Astrocyte (in vitro differentiated cells and primary cell): Measurements from ENCODE around the gene HTR3A. TPM values are rescaled to one million over a fixed set of nuclear protein-coding genes. Genes with fewer than 3 reads are reported as not detected.

Source experiments
- DNase-seq: peaks from one replicate; pipeline ENCODE4 v3.0.0-alpha.2; 2010; ENCODE audit warnings: low read depth
- FAIRE-seq: peaks from 2 replicates; lab custom pipeline; 2011; peaks lifted over from hg19 to GRCh38; lab: Jason Lieb, UNC
- H2AFZ ChIP-seq: 2 replicates; pipeline ENCODE4 v1.6.0; 2012; ENCODE audit warnings: low read depth, low read length, inconsistent platforms
- H3K27ac ChIP-seq: 2 replicates; pipeline ENCODE4 v1.5.1; 2011; ENCODE audit warnings: low read depth, low read length, inconsistent platforms
- H3K27me3 ChIP-seq: 2 replicates; pipeline ENCODE4 v1.6.0; 2011; ENCODE audit warnings: low read length, inconsistent platforms; ENCODE audit not compliant: insufficient read depth
- H3K36me3 ChIP-seq: 2 replicates; pipeline ENCODE4 v1.5.1; 2011; ENCODE audit warnings: low read length, inconsistent platforms; ENCODE audit not compliant: insufficient read depth
- H3K4me1 ChIP-seq: 2 replicates; pipeline ENCODE4 v1.5.1; 2011; ENCODE audit warnings: low read length, inconsistent platforms; ENCODE audit not compliant: insufficient read depth
- H3K4me2 ChIP-seq: 2 replicates; pipeline ENCODE4 v1.6.0; 2012; ENCODE audit warnings: low read length, inconsistent platforms
- H3K4me3 ChIP-seq: 2 replicates; pipeline ENCODE4 v1.5.1; 2011; ENCODE audit warnings: low read depth, mild to moderate bottlenecking, low read length, inconsistent platforms; ENCODE audit not compliant: insufficient read depth
- H3K79me2 ChIP-seq: 2 replicates; pipeline ENCODE4 v1.6.0; 2012; ENCODE audit warnings: mild to moderate bottlenecking, low read length, inconsistent platforms; ENCODE audit not compliant: insufficient read depth
- H3K9ac ChIP-seq: 2 replicates; pipeline ENCODE4 v1.6.0; 2012; ENCODE audit warnings: mild to moderate bottlenecking, low read length, inconsistent platforms
- H3K9me3 ChIP-seq: 2 replicates; pipeline ENCODE4 v1.5.1; 2012; ENCODE audit warnings: low read depth, mild to moderate bottlenecking, low read length, inconsistent platforms; ENCODE audit not compliant: insufficient read depth
- H4K20me1 ChIP-seq: 2 replicates; pipeline ENCODE4 v1.6.0; 2012; ENCODE audit warnings: low read length, inconsistent platforms; ENCODE audit not compliant: insufficient read depth
- H3K27ac Mint-ChIP-seq: one replicate; pipeline ENCODE4 v1.8.0; 2021; ENCODE audit warnings: mild to moderate bottlenecking, mixed read lengths; ENCODE audit not compliant: unreplicated experiment
- H3K27me3 Mint-ChIP-seq: one replicate; pipeline ENCODE4 v1.8.0; 2021; ENCODE audit warnings: low read depth, mixed read lengths; ENCODE audit not compliant: unreplicated experiment
- H3K36me3 Mint-ChIP-seq: one replicate; pipeline ENCODE4 v1.8.0; 2021; ENCODE audit warnings: low read depth, mixed read lengths; ENCODE audit not compliant: unreplicated experiment
- H3K4me1 Mint-ChIP-seq: one replicate; pipeline ENCODE4 v1.8.0; 2021; ENCODE audit warnings: low read depth, mixed read lengths; ENCODE audit not compliant: unreplicated experiment
- H3K4me3 Mint-ChIP-seq: one replicate; pipeline ENCODE4 v1.8.0; 2021; ENCODE audit warnings: mild to moderate bottlenecking, moderate library complexity, mixed read lengths; ENCODE audit not compliant: unreplicated experiment
- H3K9me3 Mint-ChIP-seq: one replicate; pipeline ENCODE4 v1.8.0; 2021; ENCODE audit warnings: mild to moderate bottlenecking, mixed read lengths; ENCODE audit not compliant: unreplicated experiment
- EZH2 ChIP-seq: IDR thresholded peaks from 2 replicates; pipeline ENCODE4 v1.6.1; 2012; ENCODE audit warnings: mild to moderate bottlenecking, low read length, inconsistent platforms; ENCODE audit not compliant: insufficient read depth
- total RNA-seq: library from RNA; stranded (reverse); gene quantifications from 2 replicates; pipeline ENCODE4 v1.2.1, GENCODE V29; 2021
- TF ChIP-seq, protein P1 (sequence below): IDR thresholded peaks from 2 replicates; pipeline ENCODE4 v1.5.1; 2011; ENCODE audit warnings: low read depth, mild to moderate bottlenecking, inconsistent platforms, low read length, moderate library complexity; ENCODE audit not compliant: insufficient read depth

Gene HTR3A
- total RNA-seq, 1 donor from 2014 or later: not detected

DNA sequence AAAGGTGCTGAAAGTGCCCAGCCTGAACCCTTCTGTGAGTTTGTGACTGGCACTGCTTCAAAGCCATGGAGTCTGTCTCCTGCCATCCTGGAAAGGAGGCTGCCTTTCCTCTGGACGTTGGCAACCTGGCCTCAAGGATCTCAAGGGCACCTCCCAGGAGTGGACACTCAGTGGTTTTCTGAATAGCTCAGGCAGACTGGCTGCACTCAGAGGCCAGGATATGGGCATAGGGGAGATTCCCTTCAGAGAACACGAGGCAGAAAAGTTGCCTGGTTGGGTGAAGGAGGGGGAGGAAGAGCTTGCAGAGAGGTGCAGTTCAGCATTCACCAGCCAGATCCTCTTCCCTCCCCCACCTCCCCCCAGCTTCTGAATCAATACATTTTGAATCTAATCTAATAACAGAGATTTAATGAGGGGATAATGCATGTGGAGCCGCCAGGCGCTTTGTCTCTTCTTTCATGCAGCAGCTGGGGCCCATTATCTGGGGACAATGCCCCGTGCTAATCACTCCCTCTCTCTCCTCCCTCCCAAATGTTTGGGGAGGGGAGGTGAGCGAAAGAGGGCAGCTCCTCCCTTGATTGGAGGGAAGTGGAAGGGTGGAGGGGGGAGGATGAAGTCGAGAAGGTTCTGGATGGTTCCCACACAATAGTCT is 17.7 kb downstream of the HTR3A start:
- H3K27ac ChIP-seq: no peak overlapping the region
- no peaks in the 10 kb centered on the region for H3K36me3 ChIP-seq
- H3K27me3 Mint-ChIP-seq: peaks cover 62% of the 10 kb centered on the region
- no peak overlapping the region for H2AFZ ChIP-seq
- FAIRE-seq (no peak), DNase-seq (no peak)
- no peak overlapping the region for H3K4me2 ChIP-seq
- no peak overlapping the region for H3K27ac Mint-ChIP-seq
- H3K4me1 Mint-ChIP-seq: no peaks in the 10 kb centered on the region
- TF ChIP-seq EZH2: no peak
- TF ChIP-seq, protein P1, sequence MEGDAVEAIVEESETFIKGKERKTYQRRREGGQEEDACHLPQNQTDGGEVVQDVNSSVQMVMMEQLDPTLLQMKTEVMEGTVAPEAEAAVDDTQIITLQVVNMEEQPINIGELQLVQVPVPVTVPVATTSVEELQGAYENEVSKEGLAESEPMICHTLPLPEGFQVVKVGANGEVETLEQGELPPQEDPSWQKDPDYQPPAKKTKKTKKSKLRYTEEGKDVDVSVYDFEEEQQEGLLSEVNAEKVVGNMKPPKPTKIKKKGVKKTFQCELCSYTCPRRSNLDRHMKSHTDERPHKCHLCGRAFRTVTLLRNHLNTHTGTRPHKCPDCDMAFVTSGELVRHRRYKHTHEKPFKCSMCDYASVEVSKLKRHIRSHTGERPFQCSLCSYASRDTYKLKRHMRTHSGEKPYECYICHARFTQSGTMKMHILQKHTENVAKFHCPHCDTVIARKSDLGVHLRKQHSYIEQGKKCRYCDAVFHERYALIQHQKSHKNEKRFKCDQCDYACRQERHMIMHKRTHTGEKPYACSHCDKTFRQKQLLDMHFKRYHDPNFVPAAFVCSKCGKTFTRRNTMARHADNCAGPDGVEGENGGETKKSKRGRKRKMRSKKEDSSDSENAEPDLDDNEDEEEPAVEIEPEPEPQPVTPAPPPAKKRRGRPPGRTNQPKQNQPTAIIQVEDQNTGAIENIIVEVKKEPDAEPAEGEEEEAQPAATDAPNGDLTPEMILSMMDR: no peak
- no peaks in the 10 kb centered on the region for H4K20me1 ChIP-seq
- H3K27me3 ChIP-seq: peaks cover 8% of the 10 kb centered on the region
- no peak overlapping the region for H3K4me3 ChIP-seq
- no peak overlapping the region for H3K9ac ChIP-seq
- H3K79me2 ChIP-seq: no peaks in the 10 kb centered on the region
- no peak overlapping the region for H3K4me3 Mint-ChIP-seq
- no peaks in the 10 kb centered on the region for H3K9me3 Mint-ChIP-seq
- H3K36me3 Mint-ChIP-seq: no peaks in the 10 kb centered on the region
- no peaks in the 10 kb centered on the region for H3K4me1 ChIP-seq
- no peaks in the 10 kb centered on the region for H3K9me3 ChIP-seq

DNA sequence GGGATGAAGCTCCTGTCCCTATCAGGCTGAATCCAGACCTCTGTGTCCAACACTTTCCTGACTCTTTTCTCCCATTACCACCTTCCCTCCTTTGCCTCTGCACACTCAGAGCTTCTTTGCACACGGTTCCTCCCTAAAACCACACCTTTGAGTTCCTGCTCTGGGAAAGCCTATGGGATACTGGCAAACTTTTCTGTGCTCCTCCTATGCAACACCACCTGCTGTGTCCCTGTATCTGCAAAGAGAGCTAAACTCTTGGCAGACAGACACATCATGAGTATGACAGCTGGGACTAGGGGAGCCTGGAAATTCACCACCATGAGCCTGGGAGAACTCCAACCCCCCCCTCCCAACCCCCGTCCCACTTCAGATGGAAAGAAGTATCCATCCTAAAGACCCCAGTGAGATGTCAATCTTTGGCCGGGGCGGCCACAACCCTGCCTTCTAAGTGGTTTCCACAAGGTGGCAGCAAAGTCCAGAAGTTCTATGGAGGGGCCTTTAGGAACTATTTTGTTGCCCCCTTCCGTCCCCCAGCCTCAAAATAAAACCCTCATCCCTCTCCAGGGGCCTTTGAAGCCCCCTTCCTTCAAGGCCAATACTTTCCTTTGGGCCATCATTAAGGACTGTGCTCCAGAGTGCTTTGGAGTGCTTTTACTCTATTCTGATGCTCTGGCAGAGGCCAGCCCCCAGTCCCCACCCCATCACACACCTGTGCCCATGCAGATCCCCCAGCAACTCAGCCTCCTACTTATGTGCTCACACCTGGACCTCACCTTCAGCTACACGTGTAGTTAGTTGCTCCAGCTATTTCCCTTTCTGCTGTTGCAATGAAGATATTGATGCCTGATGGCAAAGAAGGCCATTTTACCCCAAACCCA is 19.4 kb downstream of the HTR3A start:
- H3K4me1 ChIP-seq: no peaks in the 10 kb centered on the region
- no peak overlapping the region for H3K9ac ChIP-seq
- Mint-ChIP-seq H3K27ac (no peak overlapping the region), H3K4me1 (no peaks in the 10 kb centered on the region), H3K27me3 (peaks cover 66% of the 10 kb centered on the region), H3K9me3 (no peaks in the 10 kb centered on the region), H3K36me3 (no peaks in the 10 kb centered on the region), H3K4me3 (no peak overlapping the region)
- H4K20me1 ChIP-seq: no peaks in the 10 kb centered on the region
- no peaks in the 10 kb centered on the region for H3K9me3 ChIP-seq
- H3K27me3 ChIP-seq: peaks cover 8% of the 10 kb centered on the region
- DNase-seq (no peak), FAIRE-seq (no peak)
- no peak overlapping the region for H3K27ac ChIP-seq
- TF ChIP-seq, protein P1: peak; percentile 61
- TF ChIP-seq EZH2: no peak
- H3K4me2 ChIP-seq: no peak overlapping the region
- no peak overlapping the region for H3K4me3 ChIP-seq
- no peaks in the 10 kb centered on the region for H3K79me2 ChIP-seq
- no peak overlapping the region for H2AFZ ChIP-seq
- no peaks in the 10 kb centered on the region for H3K36me3 ChIP-seq
